Measurements from ENCODE around the gene SLC12A8.

Gene SLC12A8

GRCh38 chr3:125139386-125139785 is 73.2 kb downstream of the SLC12A8 start:
- H3K4me3 ChIP-seq (ENCODE audit: low read depth, low read length): no peak overlapping the region
- H3K9me3 ChIP-seq (ENCODE audit: control insufficient read depth, low read length): no peaks in the 10 kb centered on the region
- H3K79me2 ChIP-seq: no peaks in the 10 kb centered on the region
- no peak overlapping the region for H3K9ac ChIP-seq
- peaks cover 35% of the 10 kb centered on the region for H3K4me1 ChIP-seq
- H2AFZ ChIP-seq: no peak overlapping the region
- H3K27me3 ChIP-seq (ENCODE audit: control insufficient read depth, insufficient read depth, low read length): no peaks in the 10 kb centered on the region
- H3K4me2 ChIP-seq (ENCODE audit: low read length): no peak overlapping the region
- no peak overlapping the region for H3K27ac ChIP-seq
- no peak for TF ChIP-seq CTCF (IDR thresholded peaks at IDR 0.05)
- no peaks in the 10 kb centered on the region for H3K36me3 ChIP-seq (ENCODE audit: control insufficient read depth, insufficient read depth, low read length)

GRCh38 chr3:125137358-125138033 is 75.1 kb downstream of the SLC12A8 start:
- TF ChIP-seq CTCF (IDR thresholded peaks at IDR 0.05): no peak

GRCh38 chr3:125136966-125137357 is 75.6 kb downstream of the SLC12A8 start:
- no peak overlapping the region for H3K9ac ChIP-seq
- no peaks in the 10 kb centered on the region for H3K9me3 ChIP-seq (ENCODE audit: control insufficient read depth, low read length)
- H3K79me2 ChIP-seq: no peaks in the 10 kb centered on the region
- no peaks in the 10 kb centered on the region for H3K27me3 ChIP-seq (ENCODE audit: control insufficient read depth, insufficient read depth, low read length)
- no peak overlapping the region for H3K4me2 ChIP-seq (ENCODE audit: low read length)
- no peak overlapping the region for H2AFZ ChIP-seq
- H3K27ac ChIP-seq: no peak overlapping the region
- peaks cover 19% of the 10 kb centered on the region for H3K4me1 ChIP-seq
- H3K4me3 ChIP-seq (ENCODE audit: low read depth, low read length): no peak overlapping the region
- no peaks in the 10 kb centered on the region for H3K36me3 ChIP-seq (ENCODE audit: control insufficient read depth, insufficient read depth, low read length)
- no peak for TF ChIP-seq CTCF (IDR thresholded peaks at IDR 0.05)

More at GRCh38 chr3:125137358-125138033, 75.1 kb downstream of the SLC12A8 start:
- Histone ChIP-seq H3K36me3 (ENCODE audit: control insufficient read depth, insufficient read depth, low read length) (no peaks in the 10 kb centered on the region), H3K27ac (no peak overlapping the region), H3K4me2 (ENCODE audit: low read length) (no peak overlapping the region), H3K9me3 (ENCODE audit: control insufficient read depth, low read length) (no peaks in the 10 kb centered on the region), H3K4me1 (peaks cover 24% of the 10 kb centered on the region), H3K9ac (no peak overlapping the region), H3K79me2 (no peaks in the 10 kb centered on the region), H2AFZ (no peak overlapping the region), H3K27me3 (ENCODE audit: control insufficient read depth, insufficient read depth, low read length) (no peaks in the 10 kb centered on the region), H3K4me3 (ENCODE audit: low read depth, low read length) (no peak overlapping the region)

- TF ChIP-seq CTCF (IDR thresholded peaks at IDR 0.05): no peak
- Histone ChIP-seq H3K36me3 (ENCODE audit: control insufficient read depth, insufficient read depth, low read length) (no peaks in the 10 kb centered on the region), H3K9me3 (ENCODE audit: control insufficient read depth, low read length) (no peaks in the 10 kb centered on the region), H3K9ac (no peak overlapping the region), H3K79me2 (no peaks in the 10 kb centered on the region), H3K4me3 (ENCODE audit: low read depth, low read length) (no peak overlapping the region), H2AFZ (no peak overlapping the region), H3K4me2 (ENCODE audit: low read length) (no peak overlapping the region), H3K4me1 (peaks cover 17% of the 10 kb centered on the region), H3K27me3 (ENCODE audit: control insufficient read depth, insufficient read depth, low read length) (no peaks in the 10 kb centered on the region), H3K27ac (no peak overlapping the region)
Measured at GRCh38 chr3:125136515-125136914, 76.0 kb downstream of the SLC12A8 start.

GRCh38 chr3:125134952-125135351 is 77.6 kb downstream of the SLC12A8 start:
- Histone ChIP-seq H3K79me2 (no peaks in the 10 kb centered on the region), H3K27ac (no peak overlapping the region), H3K4me1 (peaks cover 6% of the 10 kb centered on the region), H3K4me2 (ENCODE audit: low read length) (no peak overlapping the region), H3K36me3 (ENCODE audit: control insufficient read depth, insufficient read depth, low read length) (no peaks in the 10 kb centered on the region), H3K9ac (no peak overlapping the region), H2AFZ (no peak overlapping the region), H3K9me3 (ENCODE audit: control insufficient read depth, low read length) (no peaks in the 10 kb centered on the region), H3K27me3 (ENCODE audit: control insufficient read depth, insufficient read depth, low read length) (no peaks in the 10 kb centered on the region), H3K4me3 (ENCODE audit: low read depth, low read length) (no peak overlapping the region)
- no peak for TF ChIP-seq CTCF (IDR thresholded peaks at IDR 0.05)

Measured in parathyroid adenoma (tissue), 2 donors.